ENCODE results near the gene RAB11FIP4. TPM values are rescaled to one million over a fixed set of nuclear protein-coding genes. Genes with fewer than 3 reads are reported as not detected.

The RAB11FIP4 gene
- total and polyA plus RNA-seq, 4 experiments from 2014 or later: 8.3 to 47.4 (median 30.0) TPM

DNA sequence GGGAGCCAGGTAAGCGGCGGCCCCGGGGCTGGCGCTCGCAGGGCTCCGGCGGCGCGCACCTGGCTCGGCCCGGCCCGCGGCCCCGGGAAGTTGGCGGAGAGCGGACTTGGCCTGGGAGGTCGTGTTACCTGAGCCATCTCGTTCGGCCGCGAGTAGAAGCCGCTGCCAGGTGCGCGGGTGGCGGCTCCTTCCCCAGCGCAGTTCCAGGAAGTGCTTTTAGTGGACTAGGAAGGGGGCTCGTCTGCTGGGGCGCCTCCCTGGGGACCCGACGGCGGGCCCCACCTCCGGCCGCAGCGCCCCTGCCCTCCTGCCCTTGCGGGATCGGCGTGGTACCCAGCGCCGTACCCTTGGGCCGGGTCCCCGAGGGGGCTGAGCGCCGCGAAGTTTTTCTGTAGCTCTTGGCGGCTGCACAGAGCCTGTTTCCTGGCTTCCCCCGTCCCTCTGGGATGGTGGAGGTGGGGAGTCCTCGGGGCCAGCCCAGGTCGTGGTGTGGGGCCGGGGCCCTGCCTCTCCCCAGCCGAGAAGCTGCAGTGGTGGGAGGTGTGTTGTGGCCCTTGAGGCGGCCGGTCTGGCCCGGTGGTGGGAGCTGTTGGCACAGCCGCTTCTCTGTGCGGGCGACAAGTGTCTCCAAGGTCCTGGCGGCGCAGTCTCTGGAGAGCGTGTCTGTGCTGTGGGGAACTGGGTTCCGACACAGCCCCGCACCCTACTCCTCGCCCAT, 96.9 kb downstream of the RAB11FIP4 start:
- H3K27me3 ChIP-seq (ENCODE audit: insufficient read depth, low read length): no peaks in the 10 kb centered on the region
- peaks cover 0 to 1% (median 0%) of the 10 kb centered on the region in 8 donors for H3K9me3 Mint-ChIP-seq
- no peaks in the 10 kb centered on the region for H3K36me3 ChIP-seq (ENCODE audit: insufficient read depth, low read length)
- peak overlapping the region; percentile 90 to 95 (median 92) for H3K4me3 Mint-ChIP-seq
- peaks cover 55% of the 10 kb centered on the region for H3K4me1 ChIP-seq (ENCODE audit: insufficient read depth, low read length)
- peak overlapping the region; percentile 68 to 73 for H3K4me3 ChIP-seq (ENCODE audit: low read length in 2 of 2)
- H3K36me3 Mint-ChIP-seq: peaks cover 0 to 2% of the 10 kb centered on the region in 2 donors
- peak overlapping the region; percentile 79 for H3K27ac ChIP-seq (ENCODE audit: low read depth, low read length)
- no peaks in the 10 kb centered on the region for H3K9me3 ChIP-seq (ENCODE audit: control insufficient read depth in 1 of 2, low read length in 2 of 2)
- ChIA-PET POLR2A (ENCODE audit: partially characterized antibody) (interaction anchor here (0.8 to 11.3 kb wide), 24 partner anchors 8 to 1165 kb away, joined by 3 to 332 read pairs (median 4); partner anchors contain the start of genes EVI2A, EVI2B and RHOT1), CTCF (ENCODE audit: partially characterized antibody) (interaction anchor here (1.0 to 2.8 kb wide), 9 partner anchors 11 to 39 kb away, joined by 3 to 11 read pairs (median 3); no protein-coding TSS in a partner anchor)
- H3K4me1 Mint-ChIP-seq: peaks cover 43 to 59% (median 53%) of the 10 kb centered on the region in 4 donors
- DNase-seq: peak in 2 of 5 donors; percentile 24 to 58
- intact Hi-C loops (cut with micrococcal nuclease): loop anchor here (1.0 to 5.0 kb wide), 3 partner anchors 62 to 369 kb away; partner anchors contain the start of genes COPRS and EVI2B
- H3K27ac Mint-ChIP-seq: peak overlapping the region; percentile 73 to 99 (median 94)
- H3K27me3 Mint-ChIP-seq: no peaks in the 10 kb centered on the region

DNA sequence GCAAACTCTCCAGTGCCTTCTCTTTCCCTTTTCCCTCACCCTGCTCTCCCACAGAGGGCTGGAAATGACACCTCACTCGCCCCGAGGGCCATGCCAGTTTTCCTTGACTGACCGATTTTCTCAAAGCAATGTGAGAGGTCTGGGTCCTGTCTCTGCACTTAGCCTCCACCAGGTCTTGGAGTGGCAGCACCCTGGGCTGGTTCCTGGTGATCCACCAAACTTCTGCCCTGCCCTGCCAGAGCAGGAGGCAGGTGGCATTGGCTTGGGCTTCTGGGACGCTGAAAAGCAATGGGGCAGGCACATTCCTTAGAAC, 97.5 kb downstream of the RAB11FIP4 start:
- peak overlapping the region; percentile 73 to 99 (median 94) for H3K27ac Mint-ChIP-seq
- peak overlapping the region; percentile 90 to 95 (median 92) for H3K4me3 Mint-ChIP-seq
- H3K36me3 ChIP-seq (ENCODE audit: insufficient read depth, low read length): no peaks in the 10 kb centered on the region
- intact Hi-C loops (cut with micrococcal nuclease): loop anchor here (1.0 to 5.0 kb wide), 3 partner anchors 61 to 368 kb away; partner anchors contain the start of genes COPRS and EVI2B
- CTCF ChIA-PET (ENCODE audit: partially characterized antibody): interaction anchor here (1.0 to 2.8 kb wide), 2 partner anchors 17 to 36 kb away, joined by 4 to 10 read pairs; no protein-coding TSS in a partner anchor
- H3K27me3 ChIP-seq (ENCODE audit: insufficient read depth, low read length): no peaks in the 10 kb centered on the region
- H3K9me3 ChIP-seq (ENCODE audit: control insufficient read depth in 1 of 2, low read length in 2 of 2): no peaks in the 10 kb centered on the region
- H3K36me3 Mint-ChIP-seq: peaks cover 0 to 2% of the 10 kb centered on the region in 2 donors
- H3K4me3 ChIP-seq (ENCODE audit: low read length in 2 of 2): peak overlapping the region; percentile 68 to 73
- peaks cover 60% of the 10 kb centered on the region for H3K4me1 ChIP-seq (ENCODE audit: insufficient read depth, low read length)
- H3K4me1 Mint-ChIP-seq: peaks cover 48 to 64% (median 58%) of the 10 kb centered on the region in 4 donors
- no peak for DNase-seq
- peak overlapping the region; percentile 79 for H3K27ac ChIP-seq (ENCODE audit: low read depth, low read length)
- H3K9me3 Mint-ChIP-seq: peaks cover 0 to 1% (median 0%) of the 10 kb centered on the region in 8 donors
- POLR2A ChIA-PET (ENCODE audit: partially characterized antibody): interaction anchor here (1.2 to 11.3 kb wide), 13 partner anchors 10 to 653 kb away, joined by 3 to 332 read pairs (median 7); partner anchors contain the start of genes EVI2A, EVI2B and RHOT1
- H3K27me3 Mint-ChIP-seq: no peaks in the 10 kb centered on the region

DNA sequence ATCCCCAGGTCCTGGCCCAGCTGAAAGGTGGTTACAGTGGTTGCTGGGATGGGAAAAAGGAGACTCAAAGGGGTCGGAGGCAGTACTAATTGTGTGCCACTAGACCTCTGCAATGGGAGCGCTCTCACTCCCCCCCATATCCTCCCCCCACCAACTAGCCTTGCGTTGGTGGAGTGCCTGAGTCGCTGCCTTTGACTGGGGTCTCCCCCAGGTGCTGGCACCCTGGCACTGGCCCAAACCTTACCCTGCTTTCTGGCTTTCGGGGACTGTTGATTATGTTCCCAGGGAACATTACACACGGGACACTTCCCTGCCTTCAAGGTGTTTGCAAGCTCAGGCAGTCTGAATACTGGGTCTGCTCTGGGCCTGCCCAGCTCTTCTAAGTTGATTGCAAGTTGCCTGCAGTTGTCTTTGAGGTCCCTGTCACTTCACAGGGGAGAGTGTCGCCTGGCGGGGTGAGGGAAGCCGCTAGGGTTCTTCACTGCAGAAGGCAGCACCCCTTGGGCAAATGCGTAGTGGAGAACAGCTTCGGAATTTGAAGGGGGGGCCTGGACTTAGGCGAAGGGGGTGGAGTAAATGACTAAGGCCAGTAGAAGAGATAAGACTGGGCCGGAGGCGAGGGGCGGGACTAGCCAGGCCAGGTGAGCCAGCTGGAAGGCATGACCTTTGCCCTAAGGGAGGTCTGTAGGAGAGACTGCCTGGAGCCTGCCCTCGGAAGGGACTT, 98.0 kb downstream of the RAB11FIP4 start:
- Histone ChIP-seq H3K36me3 (ENCODE audit: insufficient read depth, low read length) (no peaks in the 10 kb centered on the region), H3K4me3 (ENCODE audit: low read length in 2 of 2) (peak overlapping the region; percentile 68 to 73), H3K9me3 (ENCODE audit: control insufficient read depth in 1 of 2, low read length in 2 of 2) (no peaks in the 10 kb centered on the region), H3K27ac (ENCODE audit: low read depth, low read length) (peak overlapping the region; percentile 79), H3K27me3 (ENCODE audit: insufficient read depth, low read length) (no peaks in the 10 kb centered on the region), H3K4me1 (ENCODE audit: insufficient read depth, low read length) (peaks cover 64% of the 10 kb centered on the region)
- peak in 1 of 5 donors; percentile 60 for DNase-seq
- no peaks in the 10 kb centered on the region for H3K27me3 Mint-ChIP-seq
- H3K4me3 Mint-ChIP-seq: peak overlapping the region; percentile 90 to 95 (median 92)
- H3K36me3 Mint-ChIP-seq: peaks cover 0 to 2% of the 10 kb centered on the region in 2 donors
- POLR2A ChIA-PET (ENCODE audit: partially characterized antibody): interaction anchor here (1.2 to 11.3 kb wide), 12 partner anchors 9 to 653 kb away, joined by 3 to 332 read pairs (median 7); partner anchors contain the start of genes EVI2A and RHOT1
- peak overlapping the region; percentile 73 to 99 (median 94) for H3K27ac Mint-ChIP-seq
- intact Hi-C loops (cut with micrococcal nuclease): loop anchor here (5.0 kb wide), 2 partner anchors 177 to 368 kb away; partner anchors contain the start of genes COPRS and EVI2B
- peaks cover 0 to 1% (median 0%) of the 10 kb centered on the region in 8 donors for H3K9me3 Mint-ChIP-seq
- CTCF ChIA-PET (ENCODE audit: partially characterized antibody): interaction anchor here (1.0 to 2.8 kb wide), 2 partner anchors 16 to 35 kb away, joined by 4 to 10 read pairs; no protein-coding TSS in a partner anchor
- peaks cover 53 to 69% (median 63%) of the 10 kb centered on the region in 4 donors for H3K4me1 Mint-ChIP-seq

DNA sequence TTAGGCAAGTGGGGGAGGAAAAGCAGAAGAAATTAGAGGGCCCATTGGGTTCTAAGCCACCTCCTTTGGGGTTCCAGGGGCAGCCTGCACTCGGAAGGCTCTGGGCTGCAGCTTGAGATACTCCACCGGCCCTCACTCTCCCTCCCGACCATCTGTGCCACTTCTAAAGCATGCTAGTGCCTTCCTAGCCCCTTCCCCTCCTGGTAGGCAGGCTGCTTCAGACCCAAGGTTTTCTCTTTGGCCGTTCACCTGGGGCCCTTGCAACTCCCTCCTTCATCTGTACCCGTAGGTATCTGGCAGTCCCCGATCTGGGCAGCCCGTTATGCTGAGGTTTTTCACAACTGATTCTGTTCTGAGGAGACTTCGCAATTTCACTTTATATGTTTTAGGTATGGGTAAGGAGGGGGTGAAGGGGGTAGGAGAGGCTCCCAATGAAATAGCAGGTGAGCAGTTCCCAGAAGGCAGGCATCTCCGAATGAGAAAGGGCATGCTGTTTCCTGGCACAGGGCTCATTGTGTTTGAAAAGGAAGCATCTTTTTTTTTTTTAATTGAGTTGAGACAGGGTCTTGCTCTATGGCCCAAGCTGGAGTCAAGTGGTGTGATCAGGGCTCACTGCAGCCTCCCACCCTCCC, 98.7 kb downstream of the RAB11FIP4 start:
- Mint-ChIP-seq H3K9me3 (peaks cover 0 to 1% (median 0%) of the 10 kb centered on the region in 8 donors), H3K4me3 (peak overlapping the region; percentile 90 to 95 (median 92)), H3K27me3 (no peaks in the 10 kb centered on the region), H3K36me3 (peaks cover 0 to 2% of the 10 kb centered on the region in 2 donors), H3K27ac (peak overlapping the region; percentile 94 to 99 (median 95)), H3K4me1 (peaks cover 57 to 76% (median 69%) of the 10 kb centered on the region in 4 donors)
- Histone ChIP-seq H3K36me3 (ENCODE audit: insufficient read depth, low read length) (no peaks in the 10 kb centered on the region), H3K9me3 (ENCODE audit: control insufficient read depth in 1 of 2, low read length in 2 of 2) (no peaks in the 10 kb centered on the region), H3K4me3 (ENCODE audit: low read length in 2 of 2) (no peak overlapping the region), H3K4me1 (ENCODE audit: insufficient read depth, low read length) (peaks cover 70% of the 10 kb centered on the region), H3K27ac (ENCODE audit: low read depth, low read length) (peak overlapping the region; percentile 79), H3K27me3 (ENCODE audit: insufficient read depth, low read length) (no peaks in the 10 kb centered on the region)
- POLR2A ChIA-PET (ENCODE audit: partially characterized antibody): interaction anchor here (2.4 to 11.3 kb wide), 4 partner anchors 23 to 171 kb away, joined by 7 to 332 read pairs (median 16); partner anchors contain the start of gene EVI2A
- CTCF ChIA-PET (ENCODE audit: partially characterized antibody): interaction anchor here (1.0 to 2.8 kb wide), 3 partner anchors 15 to 35 kb away, joined by 3 to 10 read pairs (median 4); no protein-coding TSS in a partner anchor
- DNase-seq: no peak
- intact Hi-C loops (cut with micrococcal nuclease): no loop called here

DNA sequence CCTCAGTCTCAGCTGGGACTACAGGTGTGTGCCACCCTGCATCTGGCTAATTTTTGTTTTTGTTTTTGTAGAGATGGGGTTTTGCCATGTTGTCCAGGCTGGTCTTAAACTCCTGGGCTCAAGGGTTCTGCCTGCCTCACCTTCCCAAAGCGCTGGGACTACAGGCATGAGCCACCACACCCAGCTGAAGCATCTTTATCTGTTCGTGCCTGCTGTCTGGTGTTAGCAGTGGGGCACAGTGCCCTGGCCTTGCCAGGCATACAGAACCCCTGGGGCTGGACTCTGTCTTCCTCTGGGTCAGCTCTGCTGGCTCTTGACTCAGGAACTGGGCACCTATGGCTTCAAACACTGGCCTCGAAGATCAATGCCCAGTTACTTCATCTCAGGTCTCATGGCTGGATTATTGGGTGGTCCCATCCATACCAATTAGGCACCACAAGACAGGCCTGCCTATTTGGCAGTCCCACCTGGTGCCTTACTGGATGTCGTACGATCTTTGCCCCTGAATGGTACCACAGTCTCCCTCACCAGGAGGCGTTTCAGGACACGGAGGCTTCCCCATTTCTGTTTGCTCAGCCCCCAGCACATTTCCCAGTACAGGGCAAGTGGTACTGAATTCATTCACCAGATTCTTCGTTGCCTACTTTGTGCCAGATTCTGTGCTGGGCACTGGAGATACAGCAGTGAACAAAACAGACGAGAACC, 99.3 kb downstream of the RAB11FIP4 start:
- H3K9me3 ChIP-seq (ENCODE audit: control insufficient read depth in 1 of 2, low read length in 2 of 2): no peaks in the 10 kb centered on the region
- Mint-ChIP-seq H3K4me3 (peak overlapping the region; percentile 71 to 95 (median 92)), H3K9me3 (peaks cover 0 to 1% (median 0%) of the 10 kb centered on the region in 8 donors), H3K36me3 (peaks cover 0 to 2% of the 10 kb centered on the region in 2 donors), H3K27me3 (no peaks in the 10 kb centered on the region), H3K4me1 (peaks cover 61 to 83% (median 75%) of the 10 kb centered on the region in 4 donors), H3K27ac (peak overlapping the region; percentile 94 to 99 (median 96))
- no peaks in the 10 kb centered on the region for H3K36me3 ChIP-seq (ENCODE audit: insufficient read depth, low read length)
- intact Hi-C loops (cut with micrococcal nuclease): no loop called here
- ChIA-PET POLR2A (ENCODE audit: partially characterized antibody) (interaction anchor here (11.3 kb wide), 1 partner anchor 22 kb away, joined by 332 read pairs; no protein-coding TSS in a partner anchor), CTCF (ENCODE audit: partially characterized antibody) (interaction anchor here (1.0 to 6.3 kb wide), 3 partner anchors 11 to 19 kb away, joined by 3 to 51 read pairs (median 3); no protein-coding TSS in a partner anchor)
- DNase-seq: no peak
- H3K4me3 ChIP-seq (ENCODE audit: low read length in 2 of 2): no peak overlapping the region
- H3K27me3 ChIP-seq (ENCODE audit: insufficient read depth, low read length): no peaks in the 10 kb centered on the region
- peaks cover 77% of the 10 kb centered on the region for H3K4me1 ChIP-seq (ENCODE audit: insufficient read depth, low read length)
- peak overlapping the region; percentile 28 for H3K27ac ChIP-seq (ENCODE audit: low read depth, low read length)
